HCT116 (cell line): Measurements from ENCODE around the gene CRTC1. TPM values are rescaled to one million over a fixed set of nuclear protein-coding genes. Genes with fewer than 3 reads are reported as not detected.

ENCODE experiments used
- ATAC-seq: fragments of 200-7000 bp; cut with Tn5 transposase; 2 replicates; pipeline ENCODE4 v1.9.1; 2020; ENCODE audit warnings: mild to moderate bottlenecking, moderate library complexity
- BruUV-seq: library from RNA; stranded (reverse); fragments of 400-500 nt; replicated peaks from 2 replicates; lab custom pipeline; 2021; lab: Mats Ljungman, UMichigan
- CTCF ChIA-PET: fragments of 300-600 bp; sonication (Branson Sonifier 250); formaldehyde crosslinking; loops from one replicate; lab custom pipeline; 2021; ENCODE audit warnings: antibody characterized with exemption; lab: Charles Lee
- POLR2A ChIA-PET: fragments of 300-600, 350-600 bp; sonication (Branson Sonifier 250); formaldehyde crosslinking; loops from one replicate; lab custom pipeline; 2021; ENCODE audit warnings: antibody characterized with exemption; lab: Charles Lee
- RAD21 ChIA-PET, 2 experiments: fragments of 300-600 bp; sonication (Branson Sonifier 250); formaldehyde crosslinking; loops; one replicate each; lab custom pipeline; 2023; ENCODE audit warnings: low total read pairs in 2 of 2; ENCODE audit not compliant: uncharacterized antibody in 2 of 2, unreplicated experiment in 2 of 2, low non-redundant PET in 1 of 2; lab: Charles Lee
- DNase-seq: peaks from one replicate; pipeline ENCODE4 v3.0.0-alpha.2; 2010; ENCODE audit warnings: low read depth, low spot score
- H2AFZ ChIP-seq: fragments of 200-600 bp; shearing (Covaris generic), sonication (generic); 2 replicates; pipeline ENCODE4 v1.6.1; 2017; ENCODE audit warnings: low read depth, mixed run types, mixed read lengths, antibody characterized with exemption, low read length; ENCODE audit not compliant: poor library complexity, severe bottlenecking
- H3K27ac ChIP-seq: 2 replicates; pipeline ENCODE4 v1.5.1; 2012; ENCODE audit warnings: low read depth, low read length
- H3K27me3 ChIP-seq: fragments of 200-600 bp; sonication (generic); 2 replicates; pipeline ENCODE4 v1.6.1; 2016; ENCODE audit warnings: mixed run types, low read length, mixed read lengths; ENCODE audit not compliant: insufficient read depth
- H3K36me3 ChIP-seq, 2 experiments: fragments of 200-500 bp in 1 of 2; fragments of 200-600 bp in 1 of 2; sonication (Bioruptor generic) in 1 of 2; sonication (generic) in 1 of 2; 2 replicates each; pipeline versions ENCODE4 v1.5.1 to v1.6.1; 2014 to 2016; ENCODE audit warnings: low read length in 2 of 2, inconsistent platforms in 1 of 2, mixed read lengths in 1 of 2, mixed run types in 1 of 2; ENCODE audit not compliant: insufficient read depth in 2 of 2, control insufficient read depth in 1 of 2
- H3K4me1 ChIP-seq, 2 experiments: fragments of 200-600 bp in 1 of 2; sonication (generic) in 1 of 2; 2 replicates each; pipeline versions ENCODE4 v1.5.1 to v1.6.1; 2012 to 2017; ENCODE audit warnings: low read length in 2 of 2, inconsistent platforms in 1 of 2, mild to moderate bottlenecking in 1 of 2, mixed read lengths in 1 of 2, mixed run types in 1 of 2, moderate library complexity in 1 of 2; ENCODE audit not compliant: insufficient read depth in 2 of 2, control insufficient read depth in 1 of 2
- H3K4me2 ChIP-seq: fragments of 200-600 bp; sonication (generic); 2 replicates; pipeline ENCODE4 v1.6.1; 2017; ENCODE audit warnings: mixed run types, low read length, mixed read lengths
- H3K4me3 ChIP-seq, 2 experiments: fragments of 200-600 bp in 1 of 2; sonication (generic) in 1 of 2; replicated peaks in 1 of 2; 2 replicates each; pipeline ENCODE4 v1.5.1; 2011 to 2016; ENCODE audit warnings: low read length in 2 of 2, control low read depth in 1 of 2, low read depth in 1 of 2, mild to moderate bottlenecking in 1 of 2, mixed read lengths in 1 of 2, mixed run types in 1 of 2
- H3K79me2 ChIP-seq: fragments of 200-600 bp; sonication (generic); 2 replicates; pipeline ENCODE4 v1.6.1; 2017; ENCODE audit warnings: mild to moderate bottlenecking, mixed run types, low read length, moderate library complexity, mixed read lengths; ENCODE audit not compliant: insufficient read depth
- H3K9ac ChIP-seq: fragments of 200-600 bp; sonication (generic); 2 replicates; pipeline ENCODE4 v1.6.1; 2016; ENCODE audit warnings: low read length, mixed read lengths
- H3K9me2 ChIP-seq: fragments of 200-600 bp; sonication (generic), shearing (Covaris generic); 2 replicates; pipeline ENCODE4 v1.6.1; 2017; ENCODE audit warnings: mixed run types, mild to moderate bottlenecking, moderate library complexity; ENCODE audit not compliant: insufficient read depth
- H3K9me3 ChIP-seq, 2 experiments: fragments of 200-500 bp in 1 of 2; fragments of 200-600 bp in 1 of 2; sonication (Bioruptor generic) in 1 of 2; sonication (generic) in 1 of 2; 2 replicates each; pipeline ENCODE4 v1.6.1; 2014 to 2017; ENCODE audit warnings: low read length in 2 of 2, mixed read lengths in 2 of 2, inconsistent platforms in 1 of 2, low read depth in 1 of 2, mild to moderate bottlenecking in 1 of 2, mixed run types in 1 of 2, moderate library complexity in 1 of 2; ENCODE audit not compliant: control insufficient read depth in 1 of 2, insufficient read depth in 1 of 2
- H4K20me1 ChIP-seq: fragments of 200-600 bp; sonication (generic), shearing (Covaris generic); 2 replicates; pipeline ENCODE4 v1.6.1; 2017; ENCODE audit warnings: mixed run types, mild to moderate bottlenecking, moderate library complexity; ENCODE audit not compliant: insufficient read depth
- CBX3 ChIP-seq: IDR thresholded peaks from 2 replicates; pipeline ENCODE4 v1.6.1; 2012; ENCODE audit warnings: low read depth
- CEBPB ChIP-seq: IDR thresholded peaks from 2 replicates; pipeline ENCODE4 v1.6.1; 2012; ENCODE audit warnings: low read depth
- EGR1 ChIP-seq: IDR thresholded peaks from 2 replicates; pipeline ENCODE4 v1.6.1; 2012; ENCODE audit warnings: low read depth
- ELF1 ChIP-seq: IDR thresholded peaks from 2 replicates; pipeline ENCODE4 v1.6.1; 2012; ENCODE audit warnings: low read depth, borderline replicate concordance
- EZH2 ChIP-seq: fragments of 200-600 bp; sonication (generic); IDR thresholded peaks from 2 replicates; pipeline ENCODE4 v1.6.1; 2017; ENCODE audit warnings: antibody characterized with exemption, mixed run types
- EZH2phosphoT487 ChIP-seq: fragments of 200-600 bp; IDR thresholded peaks from 2 replicates; pipeline ENCODE4 v1.6.1; 2018; ENCODE audit warnings: antibody characterized with exemption, borderline replicate concordance
- JUND ChIP-seq: IDR thresholded peaks from 2 replicates; pipeline ENCODE4 v1.6.1; 2012
- POLR2A ChIP-seq: IDR thresholded peaks from 2 replicates; pipeline ENCODE4 v1.7.0; 2011; ENCODE audit warnings: borderline replicate concordance; ENCODE audit not compliant: insufficient read depth, insufficient read length; ENCODE audit errors: extremely low read depth
- POLR2AphosphoS5 ChIP-seq: IDR thresholded peaks from 2 replicates; pipeline ENCODE4 v1.6.1; 2011; ENCODE audit warnings: mild to moderate bottlenecking, low read depth, low read length, moderate library complexity
- SP1 ChIP-seq: IDR thresholded peaks from 2 replicates; pipeline ENCODE4 v1.6.1; 2012; ENCODE audit warnings: low read depth
- SRF ChIP-seq: IDR thresholded peaks from 2 replicates; pipeline ENCODE4 v1.6.1; 2012; ENCODE audit warnings: low read depth
- TCF7L2 ChIP-seq: IDR thresholded peaks from 2 replicates; pipeline ENCODE4 v1.7.0; 2011; ENCODE audit warnings: borderline replicate concordance, inconsistent platforms; ENCODE audit not compliant: insufficient read depth, insufficient read length; ENCODE audit errors: extremely low read depth
- ZNF274 ChIP-seq: fragments of 200-500 bp; sonication (Bioruptor generic); IDR thresholded peaks from 2 replicates; pipeline ENCODE4 v1.6.1; 2014; ENCODE audit warnings: mild to moderate bottlenecking, low read depth, low read length, inconsistent platforms
- intact Hi-C: fragments of 100-400 bp; cut with micrococcal nuclease; formaldehyde crosslinking; loops from 2 replicates; pipeline ENCODE4 v1.10.0; 2022
- total RNA-seq: library from RNA; stranded (reverse); gene quantifications from one replicate; pipeline ENCODE4 v1.2.1, GENCODE V29; 2021; ENCODE audit not compliant: unreplicated experiment
- TF ChIP-seq, protein P1 (sequence below): IDR thresholded peaks from 2 replicates; pipeline ENCODE4 v1.6.1; 2012
- TF ChIP-seq, protein P2 (sequence below), 3 experiments: fragments of 200-600 bp in 1 of 3; sonication (generic) in 1 of 3; IDR thresholded peaks in 2 of 3; conservative IDR thresholded peaks in 1 of 3; 2 replicates each; pipeline ENCODE4 v1.5.1; 2012 to 2017; ENCODE audit warnings: low read depth in 2 of 3, low read length in 2 of 3, antibody characterized with exemption in 1 of 3, borderline replicate concordance in 1 of 3, control low read depth in 1 of 3, mild to moderate bottlenecking in 1 of 3, mixed read lengths in 1 of 3, mixed run types in 1 of 3, moderate library complexity in 1 of 3; ENCODE audit not compliant: insufficient read depth in 1 of 3
- TF ChIP-seq, protein P3 (sequence below): IDR thresholded peaks from 2 replicates; pipeline ENCODE4 v1.6.1; 2012
- TF ChIP-seq, protein P4 (sequence below): IDR thresholded peaks from 2 replicates; pipeline ENCODE4 v1.6.1; 2011; ENCODE audit warnings: mild to moderate bottlenecking, low read length, moderate library complexity; ENCODE audit not compliant: insufficient replicate concordance; ENCODE audit errors: extremely low read depth
- TF ChIP-seq, protein P5 (sequence below): IDR thresholded peaks from 2 replicates; pipeline ENCODE4 v1.6.1; 2012; ENCODE audit warnings: low read depth

Gene CRTC1
- total RNA-seq, 1 experiment from 2014 or later, result 14.9 TPM

DNA sequence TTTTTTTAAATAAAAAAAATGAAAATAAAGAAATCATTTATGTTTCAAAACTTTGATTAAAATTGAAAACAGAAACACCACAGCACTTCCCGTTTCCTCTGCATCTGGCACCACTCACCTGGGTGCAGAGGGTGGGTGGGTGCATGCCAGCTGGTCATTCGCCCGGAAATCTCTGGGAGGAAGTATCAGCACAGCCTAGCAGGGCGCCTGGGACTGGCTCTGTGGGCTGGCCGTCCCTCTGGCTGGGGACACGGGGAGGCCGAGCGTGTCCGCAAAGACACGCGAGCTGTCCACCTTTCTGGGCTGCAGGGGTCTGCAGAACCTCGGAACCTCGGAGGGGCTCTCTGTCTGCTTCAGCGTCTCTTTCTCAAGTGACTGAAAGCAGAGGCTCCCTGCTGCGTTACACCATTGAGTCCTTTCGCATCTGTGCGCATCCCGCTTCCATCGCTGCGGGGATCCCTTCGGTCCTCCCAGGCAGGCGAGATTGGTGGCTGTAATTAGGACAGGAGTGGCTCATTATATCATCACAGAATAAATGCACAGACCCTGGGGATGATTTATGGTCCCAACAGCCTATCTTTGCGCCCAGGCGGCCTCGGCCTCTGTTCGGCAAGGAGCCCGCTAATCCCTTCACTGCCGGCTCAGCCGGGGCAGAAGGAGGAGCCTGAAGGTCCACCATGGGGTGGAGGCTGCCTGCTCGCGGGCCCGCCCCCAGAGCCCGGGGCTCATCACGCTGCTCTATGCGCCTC lies 17.2 kb downstream of the CRTC1 start:
- no peaks in the 10 kb centered on the region for H3K27me3 ChIP-seq
- TF ChIP-seq TCF7L2 (no peak), CEBPB (no peak), CBX3 (no peak), ELF1 (no peak), JUND (no peak), EGR1 (no peak), SRF (no peak), EZH2phosphoT487 (no peak), POLR2A (no peak), SP1 (no peak), POLR2AphosphoS5 (no peak), ZNF274 (no peak), EZH2 (no peak)
- TF ChIP-seq, protein P1, sequence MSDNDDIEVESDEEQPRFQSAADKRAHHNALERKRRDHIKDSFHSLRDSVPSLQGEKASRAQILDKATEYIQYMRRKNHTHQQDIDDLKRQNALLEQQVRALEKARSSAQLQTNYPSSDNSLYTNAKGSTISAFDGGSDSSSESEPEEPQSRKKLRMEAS, result no peak
- TF ChIP-seq, protein P2, sequence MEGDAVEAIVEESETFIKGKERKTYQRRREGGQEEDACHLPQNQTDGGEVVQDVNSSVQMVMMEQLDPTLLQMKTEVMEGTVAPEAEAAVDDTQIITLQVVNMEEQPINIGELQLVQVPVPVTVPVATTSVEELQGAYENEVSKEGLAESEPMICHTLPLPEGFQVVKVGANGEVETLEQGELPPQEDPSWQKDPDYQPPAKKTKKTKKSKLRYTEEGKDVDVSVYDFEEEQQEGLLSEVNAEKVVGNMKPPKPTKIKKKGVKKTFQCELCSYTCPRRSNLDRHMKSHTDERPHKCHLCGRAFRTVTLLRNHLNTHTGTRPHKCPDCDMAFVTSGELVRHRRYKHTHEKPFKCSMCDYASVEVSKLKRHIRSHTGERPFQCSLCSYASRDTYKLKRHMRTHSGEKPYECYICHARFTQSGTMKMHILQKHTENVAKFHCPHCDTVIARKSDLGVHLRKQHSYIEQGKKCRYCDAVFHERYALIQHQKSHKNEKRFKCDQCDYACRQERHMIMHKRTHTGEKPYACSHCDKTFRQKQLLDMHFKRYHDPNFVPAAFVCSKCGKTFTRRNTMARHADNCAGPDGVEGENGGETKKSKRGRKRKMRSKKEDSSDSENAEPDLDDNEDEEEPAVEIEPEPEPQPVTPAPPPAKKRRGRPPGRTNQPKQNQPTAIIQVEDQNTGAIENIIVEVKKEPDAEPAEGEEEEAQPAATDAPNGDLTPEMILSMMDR (IDR thresholded peaks at IDR 0.05 in 2 of 3, conservative IDR thresholded peaks at IDR 0.05 in 1 of 3; ENCODE audit: borderline replicate concordance in 1 of 3, insufficient read depth in 1 of 3, low read depth in 2 of 3, low read length in 2 of 3), result no peak
- TF ChIP-seq, protein P3, sequence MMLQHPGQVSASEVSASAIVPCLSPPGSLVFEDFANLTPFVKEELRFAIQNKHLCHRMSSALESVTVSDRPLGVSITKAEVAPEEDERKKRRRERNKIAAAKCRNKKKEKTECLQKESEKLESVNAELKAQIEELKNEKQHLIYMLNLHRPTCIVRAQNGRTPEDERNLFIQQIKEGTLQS, result no peak
- TF ChIP-seq, protein P4, sequence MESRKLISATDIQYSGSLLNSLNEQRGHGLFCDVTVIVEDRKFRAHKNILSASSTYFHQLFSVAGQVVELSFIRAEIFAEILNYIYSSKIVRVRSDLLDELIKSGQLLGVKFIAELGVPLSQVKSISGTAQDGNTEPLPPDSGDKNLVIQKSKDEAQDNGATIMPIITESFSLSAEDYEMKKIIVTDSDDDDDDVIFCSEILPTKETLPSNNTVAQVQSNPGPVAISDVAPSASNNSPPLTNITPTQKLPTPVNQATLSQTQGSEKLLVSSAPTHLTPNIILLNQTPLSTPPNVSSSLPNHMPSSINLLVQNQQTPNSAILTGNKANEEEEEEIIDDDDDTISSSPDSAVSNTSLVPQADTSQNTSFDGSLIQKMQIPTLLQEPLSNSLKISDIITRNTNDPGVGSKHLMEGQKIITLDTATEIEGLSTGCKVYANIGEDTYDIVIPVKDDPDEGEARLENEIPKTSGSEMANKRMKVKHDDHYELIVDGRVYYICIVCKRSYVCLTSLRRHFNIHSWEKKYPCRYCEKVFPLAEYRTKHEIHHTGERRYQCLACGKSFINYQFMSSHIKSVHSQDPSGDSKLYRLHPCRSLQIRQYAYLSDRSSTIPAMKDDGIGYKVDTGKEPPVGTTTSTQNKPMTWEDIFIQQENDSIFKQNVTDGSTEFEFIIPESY, result no peak
- TF ChIP-seq, protein P5, sequence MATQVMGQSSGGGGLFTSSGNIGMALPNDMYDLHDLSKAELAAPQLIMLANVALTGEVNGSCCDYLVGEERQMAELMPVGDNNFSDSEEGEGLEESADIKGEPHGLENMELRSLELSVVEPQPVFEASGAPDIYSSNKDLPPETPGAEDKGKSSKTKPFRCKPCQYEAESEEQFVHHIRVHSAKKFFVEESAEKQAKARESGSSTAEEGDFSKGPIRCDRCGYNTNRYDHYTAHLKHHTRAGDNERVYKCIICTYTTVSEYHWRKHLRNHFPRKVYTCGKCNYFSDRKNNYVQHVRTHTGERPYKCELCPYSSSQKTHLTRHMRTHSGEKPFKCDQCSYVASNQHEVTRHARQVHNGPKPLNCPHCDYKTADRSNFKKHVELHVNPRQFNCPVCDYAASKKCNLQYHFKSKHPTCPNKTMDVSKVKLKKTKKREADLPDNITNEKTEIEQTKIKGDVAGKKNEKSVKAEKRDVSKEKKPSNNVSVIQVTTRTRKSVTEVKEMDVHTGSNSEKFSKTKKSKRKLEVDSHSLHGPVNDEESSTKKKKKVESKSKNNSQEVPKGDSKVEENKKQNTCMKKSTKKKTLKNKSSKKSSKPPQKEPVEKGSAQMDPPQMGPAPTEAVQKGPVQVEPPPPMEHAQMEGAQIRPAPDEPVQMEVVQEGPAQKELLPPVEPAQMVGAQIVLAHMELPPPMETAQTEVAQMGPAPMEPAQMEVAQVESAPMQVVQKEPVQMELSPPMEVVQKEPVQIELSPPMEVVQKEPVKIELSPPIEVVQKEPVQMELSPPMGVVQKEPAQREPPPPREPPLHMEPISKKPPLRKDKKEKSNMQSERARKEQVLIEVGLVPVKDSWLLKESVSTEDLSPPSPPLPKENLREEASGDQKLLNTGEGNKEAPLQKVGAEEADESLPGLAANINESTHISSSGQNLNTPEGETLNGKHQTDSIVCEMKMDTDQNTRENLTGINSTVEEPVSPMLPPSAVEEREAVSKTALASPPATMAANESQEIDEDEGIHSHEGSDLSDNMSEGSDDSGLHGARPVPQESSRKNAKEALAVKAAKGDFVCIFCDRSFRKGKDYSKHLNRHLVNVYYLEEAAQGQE, result no peak
- no TSS peak for BruUV-seq
- no peak overlapping the region for H3K4me3 ChIP-seq
- POLR2A ChIA-PET, result no interaction called here
- H3K36me3 ChIP-seq, result no peaks in the 10 kb centered on the region
- CTCF ChIA-PET, result no interaction called here
- H3K79me2 ChIP-seq, result no peaks in the 10 kb centered on the region
- DNase-seq (no peak), ATAC-seq (no peak)
- H3K4me2 ChIP-seq, result no peak overlapping the region
- intact Hi-C loops, result no loop called here
- RAD21 ChIA-PET, result no interaction called here
- no peaks in the 10 kb centered on the region for H3K4me1 ChIP-seq
- no peak overlapping the region for H2AFZ ChIP-seq
- no peaks in the 10 kb centered on the region for H3K9me2 ChIP-seq
- H3K27ac ChIP-seq, result no peak overlapping the region
- no peak overlapping the region for H3K9ac ChIP-seq
- no peaks in the 10 kb centered on the region for H3K9me3 ChIP-seq
- no peaks in the 10 kb centered on the region for H4K20me1 ChIP-seq
